HepG2 (cell line): ENCODE measurements around the gene NTN4. TPM values are rescaled to one million over a fixed set of nuclear protein-coding genes. Genes with fewer than 3 reads are reported as not detected.

Experiments
- ATAC-seq: fragments of 200-7000 bp; cut with Tn5 transposase; 3 replicates; pipeline ENCODE4 v1.9.1; 2020; ENCODE audit warnings: mild to moderate bottlenecking, moderate library complexity
- BruUV-seq: library from RNA; stranded (reverse); fragments of 400-500 nt; replicated peaks from 2 replicates; lab custom pipeline; 2021; lab: Mats Ljungman, UMichigan
- CTCF ChIA-PET: fragments of 300-600 bp; formaldehyde crosslinking; extraction: SDS; loops from one replicate; lab custom pipeline; 2021; ENCODE audit warnings: low total read pairs, inconsistent platforms, low intra/inter-chr PET ratio; lab: Yijun Ruan, JAX
- POLR2A ChIA-PET: fragments of 350-600 bp; sonication (Branson Sonifier 250); formaldehyde crosslinking; loops from one replicate; lab custom pipeline; 2020; ENCODE audit warnings: antibody characterized with exemption, inconsistent platforms; lab: Yijun Ruan, JAX
- DNase-seq: peaks from one replicate; pipeline ENCODE4 v3.0.0-alpha.2; 2015; ENCODE audit warnings: low spot score
- FAIRE-seq: peaks from 3 replicates; lab custom pipeline; 2011; peaks lifted over from hg19 to GRCh38; lab: Jason Lieb, UNC
- H2AFZ ChIP-seq: one replicate; pipeline ENCODE4 v1.6.1; 2011; ENCODE audit warnings: low read length, inconsistent platforms
- H3K27ac ChIP-seq: fragments of 300-600 bp; 3 replicates; pipeline ENCODE4 v1.8.0; 2011; ENCODE audit warnings: mixed run types, mild to moderate bottlenecking, mixed read lengths, low read length, inconsistent platforms; ENCODE audit not compliant: insufficient read depth; ENCODE audit errors: extremely low read length
- H3K27me3 ChIP-seq, 2 experiments: fragments of 200-600 bp in 1 of 2; 2 replicates in 1 of 2; 3 replicates in 1 of 2; pipeline versions ENCODE4 v1.6.0 to v1.8.0; 2011; ENCODE audit warnings: low read length in 2 of 2, mild to moderate bottlenecking in 2 of 2, moderate library complexity in 2 of 2, inconsistent platforms in 1 of 2; ENCODE audit not compliant: insufficient read depth in 2 of 2, control insufficient read depth in 1 of 2
- H3K36me3 ChIP-seq, 2 experiments: fragments of 200-600 bp in 1 of 2; replicated peaks in 1 of 2; 2 replicates in 1 of 2; 3 replicates in 1 of 2; pipeline versions ENCODE4 v1.5.1 to v1.8.0; 2011; ENCODE audit warnings: low read length in 2 of 2, inconsistent platforms in 1 of 2; ENCODE audit not compliant: insufficient read depth in 2 of 2, control insufficient read depth in 1 of 2
- H3K4me1 ChIP-seq: 2 replicates; pipeline ENCODE4 v1.5.1; 2012; ENCODE audit warnings: low read length, inconsistent platforms; ENCODE audit not compliant: insufficient read depth
- H3K4me2 ChIP-seq: 2 replicates; pipeline ENCODE4 v1.6.0; 2011; ENCODE audit warnings: low read depth, low read length, inconsistent platforms
- H3K4me3 ChIP-seq, 3 experiments: fragments of 200-600 bp in 1 of 3; sonication (generic), shearing (Covaris generic) in 1 of 3; replicated peaks in 1 of 3; 2 replicates each; pipeline ENCODE4 v1.5.1; 2011 to 2016; ENCODE audit warnings: low read length in 3 of 3, inconsistent platforms in 2 of 3, low read depth in 2 of 3, mild to moderate bottlenecking in 2 of 3, control low read depth in 1 of 3, mixed read lengths in 1 of 3; ENCODE audit not compliant: insufficient read depth in 1 of 3
- H3K79me2 ChIP-seq: one replicate; pipeline ENCODE4 v1.6.1; 2011; ENCODE audit warnings: low read length, inconsistent platforms; ENCODE audit not compliant: insufficient read depth
- H3K9ac ChIP-seq: 2 replicates; pipeline ENCODE4 v1.6.0; 2011; ENCODE audit warnings: mild to moderate bottlenecking, low read depth, low read length, inconsistent platforms; ENCODE audit not compliant: insufficient read depth
- H3K9me3 ChIP-seq: 2 replicates; pipeline ENCODE4 v1.5.1; 2012; ENCODE audit warnings: mild to moderate bottlenecking, low read length
- H4K20me1 ChIP-seq: 2 replicates; pipeline ENCODE4 v1.6.0; 2011; ENCODE audit warnings: inconsistent platforms, mild to moderate bottlenecking, low read length, moderate library complexity; ENCODE audit not compliant: insufficient read depth
- ATF7 ChIP-seq, 2 experiments: fragments of 450-650 bp in 1 of 2; sonication (generic) in 1 of 2; formaldehyde crosslinking in 1 of 2; IDR thresholded peaks; 2 replicates each; pipeline versions ENCODE4 v1.4.0 to v1.6.1; 2016 to 2020; ENCODE audit warnings: antibody characterized with exemption in 1 of 2, mild to moderate bottlenecking in 1 of 2, missing genetic modification reagents in 1 of 2
- CREB3 ChIP-seq: sonication (generic); formaldehyde crosslinking; IDR thresholded peaks from 2 replicates; pipeline ENCODE4 v1.5.0; 2020; ENCODE audit warnings: missing genetic modification reagents
- FOXK2 ChIP-seq: fragments of 450-650 bp; IDR thresholded peaks from 2 replicates; pipeline ENCODE4 v1.6.1; 2016
- HOXA3 ChIP-seq: sonication (generic); formaldehyde crosslinking; IDR thresholded peaks from 2 replicates; pipeline ENCODE4 v1.5.0; 2020; ENCODE audit warnings: missing genetic modification reagents
- MEF2D ChIP-seq: sonication (generic); formaldehyde crosslinking; IDR thresholded peaks from 2 replicates; pipeline ENCODE4 v1.5.1; 2020; ENCODE audit warnings: mild to moderate bottlenecking, missing genetic modification reagents
- MTA3 ChIP-seq: sonication (generic); formaldehyde crosslinking; IDR thresholded peaks from 2 replicates; pipeline ENCODE4 v1.4.0; 2020; ENCODE audit warnings: missing genetic modification reagents
- SIX4 ChIP-seq: sonication (generic); formaldehyde crosslinking; IDR thresholded peaks from 2 replicates; pipeline ENCODE4 v1.4.0; 2020; ENCODE audit warnings: missing genetic modification reagents
- ZNF160 ChIP-seq: sonication (generic); formaldehyde crosslinking; IDR thresholded peaks from 2 replicates; pipeline ENCODE4 v1.8.0; 2022; ENCODE audit warnings: mild to moderate bottlenecking, inconsistent platforms, missing genetic modification reagents
- in situ Hi-C: cut with HindIII; loops from 2 replicates; pipeline ENCODE4 v1.10.0; 2017; ENCODE audit warnings: low pct_unique_long_range_greater_than_20kb; ENCODE audit not compliant: extremely low pct_ligation_motif_present
- intact Hi-C: fragments of 100-400 bp; cut with micrococcal nuclease; formaldehyde crosslinking; loops from one replicate; pipeline ENCODE4 v1.10.0; 2022; ENCODE audit not compliant: unreplicated experiment
- polyA plus RNA-seq, 8 experiments: library from polyadenylated mRNA; depleted of rRNA in 3 of 8; stranded (reverse) in 7 of 8; unstranded in 1 of 8; fragments of >200 nt; fragmentation: Illumina TruSeq in 4 of 8; extraction: Trizol in 4 of 8; gene quantifications; 2 replicates each; pipeline versions ENCODE4 v1.2.1 to v1.2.3, GENCODE V29; 2011 to 2016; ENCODE audit warnings: low read depth in 4 of 8, missing spikeins in 1 of 8, mixed read lengths in 1 of 8; ENCODE audit not compliant: insufficient read depth in 1 of 8
- total RNA-seq, 5 experiments: library from RNA; depleted of rRNA; stranded (reverse); fragments of >200 nt; fragmentation: Illumina TruSeq; extraction: Trizol; gene quantifications; 2 replicates each; pipeline ENCODE4 v1.2.3, GENCODE V29; 2016; ENCODE audit warnings: low read depth in 1 of 5
- TF ChIP-seq, protein P1 (sequence below): sonication (generic); formaldehyde crosslinking; IDR thresholded peaks from 2 replicates; pipeline ENCODE4 v1.5.0; 2020; ENCODE audit warnings: missing genetic modification reagents
- TF ChIP-seq, protein P2 (sequence below): IDR thresholded peaks from 2 replicates; pipeline ENCODE4 v1.6.1; 2012; ENCODE audit warnings: low read depth, low read length, improper control_type of control experiment

NTN4 gene
- total and polyA plus RNA-seq, 2 of the 13 experiments (the other 11 are each of a cell fraction or from before 2014, with no cell fraction given): 7.8 to 11.5 TPM

DNA sequence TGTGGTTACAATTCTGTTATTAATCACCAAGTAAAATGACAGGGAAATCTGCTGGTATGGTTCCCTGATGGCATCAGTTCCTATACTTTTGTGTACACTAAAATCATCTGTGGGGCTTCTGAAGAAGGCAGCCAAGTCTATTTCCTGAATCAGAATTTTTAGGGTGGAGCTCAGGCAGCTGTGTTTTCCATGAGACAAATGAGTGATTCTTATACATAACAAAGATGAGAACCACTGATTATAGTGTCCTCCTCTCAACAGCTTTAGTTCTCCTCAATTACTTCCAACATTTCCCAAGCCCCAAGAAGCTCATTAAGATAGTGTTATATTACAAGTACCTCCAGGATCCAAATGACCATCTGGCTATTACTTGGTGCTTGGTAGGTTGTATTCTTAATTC, 174.8 kb downstream of the NTN4 start:
- Histone ChIP-seq H3K4me3 (no peak overlapping the region), H4K20me1 (no peaks in the 10 kb centered on the region), H3K27ac (no peak overlapping the region), H3K4me1 (peaks cover 31% of the 10 kb centered on the region), H3K27me3 (no peaks in the 10 kb centered on the region)
- ChIA-PET POLR2A (interaction anchor here (0.6 kb wide), 1 partner anchor 122 kb away, joined by 3 read pairs; no protein-coding TSS in a partner anchor), CTCF (no interaction called here)
- intact Hi-C loops: no loop called here
- DNase-seq: no peak
- no TSS peak for BruUV-seq
- TF ChIP-seq FOXK2 (no peak), HOXA3 (CRISPR knock-in tag) (no peak), MEF2D (no peak), MTA3 (CRISPR knock-in tag) (no peak), ZNF160 (no peak), SIX4 (no peak), ATF7 (IDR thresholded peaks at IDR 0.05) (no peak), ATF7 (CRISPR knock-in tag; IDR thresholded peaks at IDR 0.05) (no peak), CREB3 (CRISPR knock-in tag) (no peak)
- TF ChIP-seq, protein P1, sequence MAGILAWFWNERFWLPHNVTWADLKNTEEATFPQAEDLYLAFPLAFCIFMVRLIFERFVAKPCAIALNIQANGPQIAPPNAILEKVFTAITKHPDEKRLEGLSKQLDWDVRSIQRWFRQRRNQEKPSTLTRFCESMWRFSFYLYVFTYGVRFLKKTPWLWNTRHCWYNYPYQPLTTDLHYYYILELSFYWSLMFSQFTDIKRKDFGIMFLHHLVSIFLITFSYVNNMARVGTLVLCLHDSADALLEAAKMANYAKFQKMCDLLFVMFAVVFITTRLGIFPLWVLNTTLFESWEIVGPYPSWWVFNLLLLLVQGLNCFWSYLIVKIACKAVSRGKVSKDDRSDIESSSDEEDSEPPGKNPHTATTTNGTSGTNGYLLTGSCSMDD (CRISPR knock-in tag): no peak
- TF ChIP-seq, protein P2, sequence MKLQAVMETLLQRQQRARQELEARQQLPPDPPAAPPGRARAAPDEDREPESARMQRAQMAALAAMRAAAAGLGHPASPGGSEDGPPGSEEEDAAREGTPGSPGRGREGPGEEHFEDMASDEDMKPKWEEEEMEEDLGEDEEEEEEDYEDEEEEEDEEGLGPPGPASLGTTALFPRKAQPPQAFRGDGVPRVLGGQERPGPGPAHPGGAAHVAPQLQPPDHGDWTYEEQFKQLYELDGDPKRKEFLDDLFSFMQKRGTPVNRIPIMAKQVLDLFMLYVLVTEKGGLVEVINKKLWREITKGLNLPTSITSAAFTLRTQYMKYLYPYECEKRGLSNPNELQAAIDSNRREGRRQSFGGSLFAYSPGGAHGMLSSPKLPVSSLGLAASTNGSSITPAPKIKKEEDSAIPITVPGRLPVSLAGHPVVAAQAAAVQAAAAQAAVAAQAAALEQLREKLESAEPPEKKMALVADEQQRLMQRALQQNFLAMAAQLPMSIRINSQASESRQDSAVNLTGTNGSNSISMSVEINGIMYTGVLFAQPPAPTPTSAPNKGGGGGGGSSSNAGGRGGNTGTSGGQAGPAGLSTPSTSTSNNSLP: no peak
- TF ChIP-seq, all 625 proteins: peak for 0
- in situ Hi-C loops: no loop called here
- no peaks in the 10 kb centered on the region for H3K9me3 ChIP-seq
- no peak overlapping the region for H3K9ac ChIP-seq
- no peak overlapping the region for H2AFZ ChIP-seq
- H3K4me2 ChIP-seq: no peak overlapping the region
- no peaks in the 10 kb centered on the region for H3K36me3 ChIP-seq
- FAIRE-seq: no peak
- no peak for ATAC-seq
- no peaks in the 10 kb centered on the region for H3K79me2 ChIP-seq
